Adrenal gland (tissue), 5 donors: ENCODE results near the gene MYOM3.

Source experiments
- CTCF ChIP-seq, 6 experiments: fragments of 450-650 bp in 4 of 6; fragments of 200-600 bp in 2 of 6; sonication (generic) in 1 of 6; IDR thresholded peaks; 1 replicate in 5 of 6; 2 replicates in 1 of 6; pipeline versions ENCODE4 v1.5.1 to v1.8.0; 2016 to 2021; ENCODE audit warnings: antibody characterized with exemption in 6 of 6, mild to moderate bottlenecking in 2 of 6, moderate library complexity in 1 of 6
- POLR2A ChIP-seq, 2 donors: fragments of 450-650 bp; IDR thresholded peaks; one replicate each; pipeline ENCODE4 v1.6.1; 2017; ENCODE audit warnings: antibody characterized with exemption in 2 of 2, mild to moderate bottlenecking in 2 of 2, moderate library complexity in 1 of 2
- donor health status: DM: no; HTN: no; CAD: no.

GRCh38 chr1:24098102-24098501 lies 13.8 kb downstream of the MYOM3 start:
- TF ChIP-seq POLR2A (IDR thresholded peaks at IDR 0.05): no peak
- TF ChIP-seq CTCF (IDR thresholded peaks at IDR 0.05): no peak
